Activated CD8-positive, alpha-beta T cell treated with anti-CD3 and anti-CD28 coated beads, Interleukin-2, amount 10 ng/mL, durations not matched to agents 7 days and 5 days (primary cell): ENCODE data around the gene CCDC112. TPM values are rescaled to one million over a fixed set of nuclear protein-coding genes. Genes with fewer than 3 reads are reported as not detected.

ENCODE experiments used
- ATAC-seq: fragments of 150-1000 bp; cut with Tn5 transposase; one replicate; pipeline ENCODE4 v1.10.0; 2021; ENCODE audit warnings: moderate library complexity
- CTCF ChIA-PET: fragments of 350-600 bp; sonication (Branson Sonifier 250); formaldehyde crosslinking; loops from one replicate; lab custom pipeline; 2021; ENCODE audit warnings: antibody characterized with exemption; lab: Charles Lee
- POLR2A ChIA-PET: fragments of 350-600 bp; sonication (Branson Sonifier 250); formaldehyde crosslinking; loops from one replicate; lab custom pipeline; 2021; ENCODE audit warnings: antibody characterized with exemption; lab: Charles Lee
- DNase-seq: peaks from one replicate; pipeline ENCODE4 v3.0.0-alpha.2; 2020
- H3K27ac Mint-ChIP-seq: one replicate; pipeline ENCODE4 v1.8.0; 2021; ENCODE audit warnings: mild to moderate bottlenecking, mixed read lengths
- H3K27me3 Mint-ChIP-seq: one replicate; pipeline ENCODE4 v1.8.0; 2021; ENCODE audit warnings: low read depth, mixed read lengths
- H3K36me3 Mint-ChIP-seq: one replicate; pipeline ENCODE4 v1.8.0; 2021; ENCODE audit warnings: low read depth, mixed read lengths
- H3K4me1 Mint-ChIP-seq: one replicate; pipeline ENCODE4 v1.8.0; 2021; ENCODE audit warnings: low read depth, mixed read lengths
- H3K4me3 Mint-ChIP-seq: one replicate; pipeline ENCODE4 v1.8.0; 2021; ENCODE audit warnings: mild to moderate bottlenecking, mixed read lengths
- H3K9me3 Mint-ChIP-seq: one replicate; pipeline ENCODE4 v1.8.0; 2022; ENCODE audit warnings: mixed read lengths; ENCODE audit not compliant: insufficient read depth
- total RNA-seq, 2 experiments: library from RNA; stranded (reverse); gene quantifications; one replicate each; pipeline ENCODE4 v1.2.3, GENCODE V29; 2021

CCDC112 gene
- total RNA-seq, 2 experiments from 2014 or later, result 0.50 to 0.71 TPM

- Mint-ChIP-seq H3K27ac (no peak overlapping the region), H3K4me3 (no peak overlapping the region), H3K9me3 (no peaks in the 10 kb centered on the region), H3K4me1 (no peaks in the 10 kb centered on the region), H3K36me3 (no peaks in the 10 kb centered on the region), H3K27me3 (peaks cover 30% of the 10 kb centered on the region)
- no peak for ATAC-seq
- no peak for DNase-seq
- ChIA-PET POLR2A (no interaction called here), CTCF (interaction anchor here (7.7 kb wide), 1 partner anchor 261 kb away, joined by 96 read pairs; no protein-coding TSS in a partner anchor)
These were observed 17.2 kb upstream of the CCDC112 start for GRCh38 chr5:115313632-115314031.

DNA sequence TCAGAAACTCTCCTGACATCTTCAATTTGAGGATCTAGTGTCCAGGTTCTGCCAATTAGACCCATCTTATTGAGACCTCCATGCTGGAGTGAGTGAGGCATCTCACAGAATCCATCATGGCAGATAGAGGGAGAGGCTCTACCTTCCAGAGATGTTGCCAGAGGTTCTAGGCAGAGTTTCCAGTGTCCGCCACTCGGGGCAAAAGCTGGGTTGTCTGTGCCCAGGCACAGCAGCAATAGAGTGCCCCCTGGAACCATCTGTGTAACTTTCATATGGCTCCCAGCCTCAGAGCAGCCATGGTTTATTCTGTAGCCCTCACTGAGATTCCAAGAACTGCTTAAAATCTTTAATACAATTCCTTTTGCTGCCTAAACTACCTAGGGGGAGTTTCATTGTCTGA lies 16.6 kb upstream of the CCDC112 start:
- Mint-ChIP-seq H3K27ac (no peak overlapping the region), H3K9me3 (no peaks in the 10 kb centered on the region), H3K4me1 (no peaks in the 10 kb centered on the region), H3K36me3 (no peaks in the 10 kb centered on the region), H3K4me3 (no peak overlapping the region), H3K27me3 (peaks cover 32% of the 10 kb centered on the region)
- DNase-seq (no peak), ATAC-seq (no peak)
- ChIA-PET CTCF (interaction anchor here (7.7 kb wide), 1 partner anchor 262 kb away, joined by 96 read pairs; no protein-coding TSS in a partner anchor), POLR2A (no interaction called here)

DNA sequence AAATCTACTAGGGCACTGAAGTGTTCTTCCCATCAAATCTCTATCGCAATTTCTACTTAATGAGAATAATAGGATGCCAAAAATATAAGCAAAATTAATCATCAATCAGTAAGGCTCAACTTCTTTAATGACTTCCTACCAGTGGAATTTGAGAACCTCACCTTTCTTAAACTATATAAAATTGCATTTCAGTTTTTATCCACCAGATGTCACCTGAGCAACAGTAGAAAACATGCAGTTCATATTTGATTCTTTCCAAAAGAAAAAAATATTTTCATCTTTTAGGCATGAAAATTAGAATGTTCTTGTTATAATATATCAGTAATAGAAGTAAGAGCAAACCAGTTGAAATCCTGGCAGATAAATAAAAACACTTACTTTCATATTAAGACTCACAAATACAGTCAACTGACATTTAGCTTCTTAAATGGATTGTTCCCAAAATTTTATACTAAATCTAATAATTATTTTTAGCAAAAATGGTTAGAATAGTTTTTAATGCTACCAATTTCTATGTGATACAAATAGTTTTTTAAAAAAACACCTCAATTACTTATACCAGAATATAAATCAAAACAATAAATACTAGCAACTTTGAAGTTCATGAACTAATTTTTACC lies 13.4 kb upstream of the CCDC112 start:
- Mint-ChIP-seq H3K36me3 (no peaks in the 10 kb centered on the region), H3K4me1 (no peaks in the 10 kb centered on the region), H3K4me3 (no peak overlapping the region), H3K9me3 (no peaks in the 10 kb centered on the region), H3K27me3 (peaks cover 24% of the 10 kb centered on the region), H3K27ac (no peak overlapping the region)
- DNase-seq (no peak), ATAC-seq (no peak)
- CTCF ChIA-PET, result interaction anchor here (0.7 to 7.7 kb wide), 13 partner anchors 9 to 759 kb away, joined by 3 to 96 read pairs (median 4); partner anchors contain the start of gene CCDC112
- POLR2A ChIA-PET, result no interaction called here

GRCh38 chr5:115308815-115309214 lies 12.4 kb upstream of the CCDC112 start:
- H3K27ac Mint-ChIP-seq, result no peak overlapping the region
- no peak for ATAC-seq
- H3K36me3 Mint-ChIP-seq, result no peaks in the 10 kb centered on the region
- ChIA-PET POLR2A (no interaction called here), CTCF (interaction anchor here (0.7 to 7.7 kb wide), 14 partner anchors 10 to 760 kb away, joined by 3 to 96 read pairs (median 4); partner anchors contain the start of gene CCDC112)
- no peaks in the 10 kb centered on the region for H3K4me1 Mint-ChIP-seq
- no peaks in the 10 kb centered on the region for H3K9me3 Mint-ChIP-seq
- H3K27me3 Mint-ChIP-seq, result peaks cover 24% of the 10 kb centered on the region
- H3K4me3 Mint-ChIP-seq, result no peak overlapping the region
- no peak for DNase-seq

DNA sequence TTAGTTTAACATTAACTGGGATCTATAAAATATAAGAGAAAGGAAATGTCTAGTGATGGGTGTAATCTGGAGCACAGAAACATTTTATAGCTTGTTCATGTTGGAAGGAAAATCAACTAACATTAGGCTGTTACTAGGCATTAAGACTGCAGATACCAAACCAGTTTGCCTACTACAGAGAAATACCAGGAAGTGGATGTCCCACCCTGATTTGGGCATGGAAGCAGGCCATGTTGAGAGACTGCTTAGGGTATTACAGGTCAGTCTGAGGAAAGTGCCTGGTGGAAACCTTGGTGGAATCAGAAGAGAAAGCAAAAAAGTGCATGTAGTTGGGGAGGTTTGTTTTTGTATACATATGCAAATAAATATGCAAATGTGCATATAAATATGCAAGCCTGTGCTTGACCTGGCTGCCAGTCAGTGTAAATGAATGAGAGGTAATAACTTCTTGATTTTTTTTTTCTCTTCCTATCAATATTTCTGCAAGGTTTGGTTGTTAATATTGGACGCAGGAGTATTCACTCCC lies 9.6 kb upstream of the CCDC112 start:
- CTCF ChIA-PET, result interaction anchor here (0.6 to 7.7 kb wide), 3 partner anchors 44 to 269 kb away, joined by 3 to 96 read pairs (median 3); no protein-coding TSS in a partner anchor

GRCh38 chr5:115304496-115304895 lies 8.0 kb upstream of the CCDC112 start:
- Mint-ChIP-seq H3K9me3 (no peaks in the 10 kb centered on the region), H3K4me3 (no peak overlapping the region), H3K36me3 (no peaks in the 10 kb centered on the region), H3K4me1 (no peaks in the 10 kb centered on the region), H3K27me3 (peaks cover 36% of the 10 kb centered on the region), H3K27ac (no peak overlapping the region)
- DNase-seq (no peak), ATAC-seq (no peak)
- ChIA-PET CTCF (no interaction called here), POLR2A (no interaction called here)

More for the DNA sequence above, 9.6 kb upstream of the CCDC112 start:
- H3K27me3 Mint-ChIP-seq, result peaks cover 30% of the 10 kb centered on the region
- ATAC-seq (no peak), DNase-seq (no peak)
- no peak overlapping the region for H3K4me3 Mint-ChIP-seq
- H3K9me3 Mint-ChIP-seq, result no peaks in the 10 kb centered on the region
- H3K4me1 Mint-ChIP-seq, result no peaks in the 10 kb centered on the region
- POLR2A ChIA-PET, result no interaction called here
- H3K36me3 Mint-ChIP-seq, result no peaks in the 10 kb centered on the region
- H3K27ac Mint-ChIP-seq, result no peak overlapping the region

GRCh38 chr5:115298811-115299210 lies 2.4 kb upstream of the CCDC112 start:
- no peak overlapping the region for H3K27ac Mint-ChIP-seq
- H3K4me1 Mint-ChIP-seq, result peaks cover 5% of the 10 kb centered on the region
- DNase-seq, result no peak
- ChIA-PET POLR2A (no interaction called here), CTCF (interaction anchor here (3.1 kb wide), 1 partner anchor 11 kb away, joined by 11 read pairs; no protein-coding TSS in a partner anchor)
- H3K36me3 Mint-ChIP-seq, result no peaks in the 10 kb centered on the region
- H3K27me3 Mint-ChIP-seq, result peaks cover 42% of the 10 kb centered on the region
- H3K9me3 Mint-ChIP-seq, result no peaks in the 10 kb centered on the region
- ATAC-seq, result no peak
- H3K4me3 Mint-ChIP-seq, result no peak overlapping the region

DNA sequence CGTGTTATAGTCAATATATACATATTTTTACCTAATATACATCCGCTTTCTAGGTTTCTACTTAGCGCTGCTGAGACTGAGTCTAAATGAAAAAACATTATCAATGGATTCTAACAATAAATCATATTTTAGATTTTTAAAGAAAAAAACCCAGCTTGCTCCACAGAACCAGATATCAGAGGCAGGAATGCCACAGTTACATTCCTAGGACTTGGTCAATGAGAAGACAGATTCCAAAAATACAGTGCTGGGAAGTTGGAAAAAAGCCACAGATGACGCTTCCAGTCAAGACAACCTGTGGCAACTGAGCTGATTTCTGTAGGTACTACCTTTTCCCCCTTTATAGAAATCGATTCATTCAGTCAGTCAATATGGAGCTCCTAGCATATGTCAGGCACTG lies 577 bp upstream of the CCDC112 start:
- peaks cover 5% of the 10 kb centered on the region for H3K4me1 Mint-ChIP-seq
- CTCF ChIA-PET, result interaction anchor here (0.7 to 3.1 kb wide), 2 partner anchors 13 to 300 kb away, joined by 4 to 11 read pairs; no protein-coding TSS in a partner anchor
- POLR2A ChIA-PET, result interaction anchor here (2.6 kb wide), 1 partner anchor 35 kb away, joined by 7 read pairs; the partner anchor contains the start of gene PGGT1B
- no peak overlapping the region for H3K27ac Mint-ChIP-seq
- no peaks in the 10 kb centered on the region for H3K9me3 Mint-ChIP-seq
- peak overlapping the region; percentile 27 for H3K4me3 Mint-ChIP-seq
- no peak for ATAC-seq
- DNase-seq, result no peak
- H3K27me3 Mint-ChIP-seq, result peaks cover 45% of the 10 kb centered on the region
- no peaks in the 10 kb centered on the region for H3K36me3 Mint-ChIP-seq

GRCh38 chr5:115295777-115296123 lies 704 bp downstream of the CCDC112 start:
- Mint-ChIP-seq H3K4me3 (peak overlapping the region; percentile 67), H3K4me1 (peaks cover 5% of the 10 kb centered on the region), H3K36me3 (no peaks in the 10 kb centered on the region), H3K9me3 (no peaks in the 10 kb centered on the region), H3K27ac (no peak overlapping the region), H3K27me3 (peaks cover 46% of the 10 kb centered on the region)
- POLR2A ChIA-PET, result interaction anchor here (2.6 kb wide), 1 partner anchor 33 kb away, joined by 7 read pairs; the partner anchor contains the start of gene PGGT1B
- CTCF ChIA-PET, result interaction anchor here (0.6 to 3.1 kb wide), 2 partner anchors 14 to 198 kb away, joined by 3 to 11 read pairs; no protein-coding TSS in a partner anchor
- no peak for DNase-seq
- no peak for ATAC-seq

DNA sequence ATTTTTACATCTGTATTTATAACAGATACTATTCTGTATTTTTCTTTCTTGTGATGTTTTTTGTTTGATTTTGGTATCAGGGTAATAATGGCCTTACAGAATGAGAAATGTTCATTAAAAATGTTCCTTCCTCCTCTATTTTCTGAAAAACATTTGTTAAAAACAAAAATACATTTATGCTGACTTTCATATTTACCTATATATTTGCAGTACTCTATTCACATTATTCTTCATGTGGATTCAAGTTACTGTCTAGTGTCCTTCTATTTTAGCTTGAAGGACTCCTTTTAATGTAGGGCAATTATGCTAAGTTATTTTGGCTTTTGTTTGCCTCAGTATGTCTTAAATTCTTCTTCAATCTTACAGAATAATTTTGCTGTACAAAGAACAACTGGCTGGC lies 5.1 kb downstream of the CCDC112 start:
- peaks cover 5% of the 10 kb centered on the region for H3K4me1 Mint-ChIP-seq
- no peaks in the 10 kb centered on the region for H3K36me3 Mint-ChIP-seq
- DNase-seq, result no peak
- no peak overlapping the region for H3K27ac Mint-ChIP-seq
- ChIA-PET POLR2A (no interaction called here), CTCF (no interaction called here)
- no peak for ATAC-seq
- peaks cover 37% of the 10 kb centered on the region for H3K27me3 Mint-ChIP-seq
- no peak overlapping the region for H3K4me3 Mint-ChIP-seq
- H3K9me3 Mint-ChIP-seq, result no peaks in the 10 kb centered on the region

GRCh38 chr5:115289104-115289503 lies 7.3 kb downstream of the CCDC112 start:
- Mint-ChIP-seq H3K27ac (no peak overlapping the region), H3K27me3 (peaks cover 26% of the 10 kb centered on the region), H3K36me3 (no peaks in the 10 kb centered on the region), H3K9me3 (no peaks in the 10 kb centered on the region), H3K4me1 (peaks cover 3% of the 10 kb centered on the region), H3K4me3 (no peak overlapping the region)
- ATAC-seq, result no peak
- CTCF ChIA-PET, result no interaction called here
- POLR2A ChIA-PET, result no interaction called here
- DNase-seq, result no peak

DNA sequence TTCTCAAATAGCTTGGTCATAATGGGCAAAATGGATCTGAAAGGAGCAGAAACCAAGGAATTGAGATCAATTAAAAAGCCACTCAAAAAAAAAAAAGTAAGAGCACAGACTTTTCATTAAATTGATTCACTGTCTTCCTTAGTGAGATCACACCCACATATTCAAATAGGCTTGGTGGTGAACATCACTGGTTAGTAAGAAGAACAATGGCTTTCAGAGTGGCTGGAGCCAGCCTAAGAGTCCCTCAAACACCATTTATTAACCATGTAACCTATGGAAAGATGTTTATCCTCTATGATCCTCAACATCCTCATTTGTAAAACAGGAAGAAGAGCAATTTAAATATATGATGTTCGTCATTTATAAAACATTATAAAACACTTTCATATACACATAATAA lies 12.4 kb downstream of the CCDC112 start:
- ChIA-PET CTCF (no interaction called here), POLR2A (no interaction called here)
- no peak for ATAC-seq
- Mint-ChIP-seq H3K27me3 (peaks cover 3% of the 10 kb centered on the region), H3K4me1 (peaks cover 3% of the 10 kb centered on the region), H3K9me3 (no peaks in the 10 kb centered on the region), H3K4me3 (no peak overlapping the region), H3K27ac (no peak overlapping the region), H3K36me3 (no peaks in the 10 kb centered on the region)
- no peak for DNase-seq
